ENCODE results near the gene MXI1. TPM values are rescaled to one million over a fixed set of nuclear protein-coding genes. Genes with fewer than 3 reads are reported as not detected.
"Not testable (repeated sequence)": the region's sequence is repeated elsewhere in the genome, so short reads cannot be mapped to it uniquely, and the experiment has no call there.

The MXI1 gene
- total RNA-seq, 1 experiment from 2014 or later = 31.8 TPM

DNA sequence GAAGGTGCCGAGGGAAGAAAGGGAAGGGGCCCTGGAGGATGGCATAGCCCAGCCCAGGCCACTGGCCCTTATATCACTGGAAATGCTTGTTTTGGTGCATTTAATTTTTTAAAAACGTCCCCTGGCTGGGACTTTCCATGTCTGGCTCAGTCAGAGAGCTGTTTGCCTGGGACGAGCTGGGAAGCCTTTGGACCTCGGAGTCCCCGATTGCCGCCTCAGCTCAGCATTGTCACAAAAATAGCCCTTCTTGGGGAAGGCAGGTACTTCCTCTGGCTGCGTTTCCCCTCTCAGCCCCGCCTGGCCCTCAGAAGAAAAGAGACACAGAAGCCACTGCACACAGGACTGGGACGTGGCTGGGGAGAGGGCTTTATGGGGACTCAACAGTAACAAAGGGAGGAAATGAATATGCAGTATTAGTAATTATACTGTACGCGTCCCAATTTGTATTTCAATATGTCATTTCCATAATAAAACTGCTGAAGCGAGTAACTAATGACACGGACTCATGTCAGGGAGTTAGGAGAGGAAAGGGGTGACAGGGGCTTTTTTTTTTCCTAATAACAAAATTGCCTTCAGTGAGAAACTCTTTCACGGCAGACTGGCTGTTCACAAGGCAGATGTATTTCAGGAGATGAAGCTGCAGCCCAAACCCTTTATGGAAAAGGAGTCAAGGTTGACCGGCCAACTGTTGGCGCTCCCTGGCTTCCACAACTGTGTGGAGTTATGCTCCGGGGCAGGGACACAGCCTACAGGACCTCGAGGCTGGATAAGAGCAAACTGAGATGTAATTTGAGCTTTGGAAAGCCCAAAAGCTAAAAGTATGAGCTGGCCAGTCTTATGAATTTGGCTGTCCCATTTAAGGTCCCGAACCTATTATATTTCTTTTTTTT is 31.0 kb upstream of the MXI1 start:
- DNase-seq (ENCODE audit: low read depth) = peak; percentile 28
- in situ Hi-C loops (cut with HindIII; ENCODE audit: low pct_unique_long_range_greater_than_20kb, low sequenced_read_pairs) = no loop called here

DNA sequence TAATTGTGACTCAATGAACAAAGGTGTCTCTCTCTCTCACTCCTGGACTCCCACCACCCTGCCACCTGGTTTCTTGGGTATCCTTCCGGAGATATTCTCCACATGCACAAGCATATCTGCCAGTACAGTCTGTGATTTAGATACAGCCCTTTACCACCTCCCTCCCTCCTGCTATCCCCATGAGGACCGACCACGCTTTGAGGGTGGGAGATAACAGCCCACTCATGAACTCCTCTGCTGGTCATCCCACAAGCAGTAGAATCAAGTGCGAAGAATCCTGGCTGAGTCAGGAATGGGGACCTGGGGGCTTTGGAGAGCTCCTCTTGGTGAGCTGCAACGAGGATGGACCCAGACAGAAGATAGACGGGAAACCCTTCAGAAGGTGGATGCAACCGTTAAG is 28.2 kb upstream of the MXI1 start:
- DNase-seq (ENCODE audit: low read depth) = no peak
- in situ Hi-C loops (cut with HindIII; ENCODE audit: low pct_unique_long_range_greater_than_20kb, low sequenced_read_pairs) = no loop called here

GRCh38 chr10:110181451-110181850 is 26.0 kb upstream of the MXI1 start:
- DNase-seq (ENCODE audit: low read depth) = no peak
- in situ Hi-C loops (cut with HindIII; ENCODE audit: low pct_unique_long_range_greater_than_20kb, low sequenced_read_pairs) = no loop called here

- in situ Hi-C loops (cut with HindIII; ENCODE audit: low pct_unique_long_range_greater_than_20kb, low sequenced_read_pairs) = no loop called here
- DNase-seq (ENCODE audit: low read depth) = no peak
Observed at GRCh38 chr10:110181911-110182310, 25.5 kb upstream of the MXI1 start.

- DNase-seq (ENCODE audit: low read depth) = no peak
- in situ Hi-C loops (cut with HindIII; ENCODE audit: low pct_unique_long_range_greater_than_20kb, low sequenced_read_pairs) = no loop called here
Observed at GRCh38 chr10:110184398-110184797, 23.0 kb upstream of the MXI1 start.

DNA sequence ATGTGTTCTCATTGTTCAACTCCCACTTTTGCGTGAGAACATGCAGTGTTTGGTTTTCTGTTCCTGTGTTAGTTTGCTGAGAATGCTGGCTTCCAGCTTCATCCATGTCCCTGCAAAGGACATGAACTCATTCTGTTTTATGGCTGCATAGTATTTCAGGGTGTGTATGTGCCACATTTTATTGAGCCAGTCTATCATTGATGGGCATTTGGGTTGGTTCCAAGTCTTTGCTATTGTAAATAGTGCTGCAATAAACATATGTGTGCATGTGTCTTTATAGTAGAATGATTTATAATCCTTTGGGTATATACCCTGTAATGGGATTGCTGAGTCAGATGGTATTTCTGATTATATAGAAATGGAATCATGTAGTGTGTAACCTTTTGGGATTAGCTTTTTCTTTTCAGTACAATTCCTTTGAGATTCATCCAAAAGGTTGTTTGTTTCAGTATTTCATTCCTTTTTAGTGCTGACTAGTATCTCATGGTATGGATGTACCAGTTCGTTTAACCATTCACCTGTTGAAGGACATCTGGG is 21.7 kb upstream of the MXI1 start:
- in situ Hi-C loops (cut with HindIII; ENCODE audit: low pct_unique_long_range_greater_than_20kb, low sequenced_read_pairs); DNase-seq (ENCODE audit: low read depth): not testable (repeated sequence)

DNA sequence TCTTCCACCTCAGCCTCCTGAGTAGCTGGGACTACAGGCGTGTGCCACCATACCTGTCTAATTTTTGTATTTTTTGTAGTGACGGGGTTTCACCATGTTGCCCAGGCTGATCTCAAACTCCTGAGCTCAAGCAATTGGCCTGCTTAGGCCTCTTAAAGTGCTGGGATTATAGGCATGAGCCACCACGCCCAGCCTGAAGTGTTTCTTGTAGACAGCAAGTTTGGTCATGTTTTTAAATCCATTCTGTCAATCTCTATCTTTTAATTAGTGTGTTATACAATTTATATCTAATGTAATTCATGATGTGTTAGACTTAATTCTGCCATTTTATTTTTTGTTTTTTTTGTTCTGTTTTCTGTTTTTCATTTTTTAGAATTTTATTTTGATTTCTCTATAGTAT is 17.2 kb upstream of the MXI1 start:
- DNase-seq (ENCODE audit: low read depth) = no peak
- in situ Hi-C loops (cut with HindIII; ENCODE audit: low pct_unique_long_range_greater_than_20kb, low sequenced_read_pairs) = no loop called here

DNA sequence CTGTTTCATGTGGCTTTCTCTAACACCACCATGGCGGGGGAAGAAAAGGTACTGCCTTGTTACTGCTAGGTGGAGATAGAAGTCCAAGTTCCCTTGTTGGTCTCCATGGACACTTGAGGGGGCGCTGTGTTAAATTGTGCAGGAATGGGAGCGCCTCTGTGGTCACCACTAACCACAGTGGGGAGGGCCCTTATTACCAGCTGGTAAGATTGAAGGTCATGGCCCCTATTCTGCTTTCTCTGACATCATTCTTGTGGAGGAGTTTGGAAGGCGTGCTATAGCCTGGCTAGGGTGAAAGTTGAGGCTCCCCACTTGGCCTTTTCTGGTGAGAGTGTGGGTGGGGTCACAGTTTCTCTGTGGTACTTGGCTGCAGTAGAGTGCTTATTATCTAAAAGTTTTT is 14.9 kb upstream of the MXI1 start:
- DNase-seq (ENCODE audit: low read depth) = no peak
- in situ Hi-C loops (cut with HindIII; ENCODE audit: low pct_unique_long_range_greater_than_20kb, low sequenced_read_pairs) = no loop called here

DNA sequence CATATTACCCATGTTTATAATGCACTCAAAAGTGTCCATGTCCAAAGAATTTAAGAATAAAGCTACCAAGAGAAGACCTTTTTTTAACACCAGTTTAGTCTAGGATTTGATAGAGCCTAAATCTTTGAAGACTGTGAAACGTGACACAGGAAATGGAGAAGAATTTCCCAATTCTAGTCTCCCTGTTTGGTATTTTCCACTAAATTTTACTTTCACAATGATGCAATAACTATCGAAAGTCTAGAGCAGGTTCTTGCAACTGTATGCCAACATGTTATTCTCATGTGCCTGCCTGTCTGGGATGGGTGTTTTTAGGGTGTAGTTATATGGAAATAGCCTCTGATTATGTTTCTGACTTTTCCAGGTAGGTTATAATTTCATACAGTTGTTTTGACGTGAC is 6.9 kb upstream of the MXI1 start:
- in situ Hi-C loops (cut with HindIII; ENCODE audit: low pct_unique_long_range_greater_than_20kb, low sequenced_read_pairs) = no loop called here
- no peak for DNase-seq (ENCODE audit: low read depth)

- in situ Hi-C loops (cut with HindIII; ENCODE audit: low pct_unique_long_range_greater_than_20kb, low sequenced_read_pairs); DNase-seq (ENCODE audit: low read depth): not testable (repeated sequence)
Observed at GRCh38 chr10:110201046-110201445, 6.4 kb upstream of the MXI1 start.

GRCh38 chr10:110203500-110204455 is 3.6 kb upstream of the MXI1 start:
- in situ Hi-C loops (cut with HindIII; ENCODE audit: low pct_unique_long_range_greater_than_20kb, low sequenced_read_pairs) = no loop called here
- DNase-seq (ENCODE audit: low read depth) = no peak

- DNase-seq (ENCODE audit: low read depth) = no peak
- in situ Hi-C loops (cut with HindIII; ENCODE audit: low pct_unique_long_range_greater_than_20kb, low sequenced_read_pairs) = no loop called here
Observed at GRCh38 chr10:110205051-110205675, 2.2 kb upstream of the MXI1 start.

DNA sequence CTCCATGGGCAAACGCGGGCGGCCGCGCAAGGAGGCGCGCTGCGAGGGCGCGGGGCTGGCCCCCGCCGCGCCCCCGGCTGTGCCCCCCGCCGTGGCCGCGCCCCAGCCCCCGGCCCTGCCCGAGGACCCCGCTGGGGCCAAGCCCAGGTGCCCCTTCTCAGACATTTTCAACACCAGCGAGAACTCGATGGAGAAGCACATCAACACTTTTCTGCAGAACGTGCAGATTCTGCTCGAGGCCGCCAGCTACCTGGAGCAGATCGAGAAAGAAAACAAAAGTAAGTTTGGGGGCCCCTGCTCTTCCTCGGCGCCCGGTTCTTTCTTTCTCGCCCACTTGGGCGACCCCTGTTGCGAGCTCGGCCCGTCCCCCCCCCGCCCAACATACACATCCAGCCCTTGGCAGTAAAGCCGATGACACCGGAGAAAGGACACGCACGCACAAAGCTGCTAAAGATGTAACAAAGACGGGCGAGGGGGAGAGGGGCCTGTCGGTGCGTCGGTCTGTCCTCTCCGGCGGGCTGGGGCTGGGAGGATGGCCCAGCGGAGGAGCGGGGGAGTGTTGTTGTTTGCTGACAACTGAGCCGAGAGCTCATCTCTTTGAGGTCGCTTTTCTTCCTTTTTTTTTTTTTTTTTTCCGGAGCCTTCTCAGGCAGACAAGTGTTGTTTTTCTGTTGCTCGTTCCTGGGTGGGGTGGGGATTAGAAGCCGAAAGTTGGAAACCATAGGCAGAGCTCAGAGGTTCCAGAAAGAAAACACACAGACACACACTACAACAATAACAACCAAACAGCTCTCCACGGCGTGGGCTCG is 604 bp downstream of the MXI1 start:
- in situ Hi-C loops (cut with HindIII; ENCODE audit: low pct_unique_long_range_greater_than_20kb, low sequenced_read_pairs) = no loop called here
- DNase-seq (ENCODE audit: low read depth) = peak; percentile 46

DNA sequence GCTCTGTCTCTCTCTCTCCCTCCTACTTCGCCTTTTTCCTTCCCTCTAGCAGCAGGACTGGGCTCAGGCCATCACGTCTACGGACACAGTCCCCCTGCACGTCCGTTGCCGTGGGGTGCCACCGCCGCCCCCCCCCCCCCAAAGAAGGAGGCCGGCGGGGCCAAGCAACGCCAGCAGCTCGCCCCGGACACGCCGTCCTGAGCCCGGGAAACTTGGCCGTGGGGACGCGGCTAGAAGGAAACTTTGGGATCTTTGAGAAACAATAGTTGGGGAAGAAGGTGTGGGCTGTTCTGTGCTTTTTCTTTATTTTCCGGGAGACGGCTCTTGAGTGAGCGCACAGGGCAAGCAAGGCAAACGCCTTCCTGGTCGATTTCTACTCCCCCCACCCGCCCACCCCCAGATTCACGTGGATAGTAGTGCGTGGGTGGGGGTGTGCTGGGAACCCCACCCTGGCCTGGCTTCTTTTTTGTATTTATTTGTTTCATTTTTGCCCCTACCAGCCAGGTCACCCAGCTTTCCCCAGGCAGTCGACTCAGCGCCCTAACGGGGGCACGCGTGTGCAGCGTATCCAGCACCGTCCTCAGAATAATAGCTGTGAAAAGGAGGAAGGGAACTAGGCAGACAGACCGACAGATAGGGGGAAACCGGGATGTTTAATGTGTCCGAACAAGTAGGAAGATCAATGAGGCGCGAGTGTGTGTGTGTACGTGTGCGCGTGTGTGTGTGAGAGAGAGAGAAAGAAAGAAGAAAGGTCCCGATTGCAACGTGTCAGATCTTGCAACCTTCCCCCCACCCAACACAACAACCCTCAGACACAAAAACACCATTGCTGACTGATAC is 1.4 kb downstream of the MXI1 start:
- in situ Hi-C loops (cut with HindIII; ENCODE audit: low pct_unique_long_range_greater_than_20kb, low sequenced_read_pairs) = no loop called here
- peak; percentile 62 for DNase-seq (ENCODE audit: low read depth)

GRCh38 chr10:110209454-110209925 is 2.1 kb downstream of the MXI1 start:
- in situ Hi-C loops (cut with HindIII; ENCODE audit: low pct_unique_long_range_greater_than_20kb, low sequenced_read_pairs) = no loop called here
- peak; percentile 72 for DNase-seq (ENCODE audit: low read depth)

DNA sequence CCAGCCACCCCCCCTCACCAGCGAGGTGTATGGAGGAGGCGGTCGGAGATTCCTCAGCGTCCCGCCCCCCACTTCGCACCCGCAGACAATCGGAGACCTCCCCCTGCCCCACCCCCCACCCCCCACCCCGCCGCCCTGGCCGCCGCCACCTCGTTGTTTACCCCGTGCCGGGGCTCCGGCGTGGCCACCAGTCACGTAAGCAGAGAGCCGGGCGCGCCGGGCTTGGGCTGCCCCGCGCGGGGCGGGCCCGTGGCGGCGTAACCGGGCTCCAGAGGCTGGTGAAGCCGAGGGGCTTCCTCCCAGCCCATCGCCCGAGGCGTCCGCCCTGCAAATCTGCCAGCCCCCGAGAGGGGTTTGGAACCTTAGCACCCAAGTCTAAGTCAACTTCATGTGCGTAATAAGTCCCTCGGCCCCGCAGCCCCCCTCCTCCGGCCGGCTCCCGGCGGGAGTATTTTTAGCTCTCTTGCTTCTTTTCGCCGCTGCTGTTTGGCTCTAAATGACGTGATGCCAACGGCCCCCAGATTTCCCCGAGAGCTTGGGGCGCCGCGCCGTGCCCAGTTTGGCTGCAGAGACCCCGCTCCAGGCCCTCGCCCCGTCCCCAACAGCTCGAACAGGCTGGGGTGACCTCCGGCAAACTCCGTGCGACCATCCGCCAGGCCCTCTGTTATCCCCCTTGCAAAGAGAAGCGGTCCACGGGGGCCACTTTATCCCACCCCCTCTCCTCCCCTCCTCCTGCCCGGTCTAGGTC is 2.7 kb downstream of the MXI1 start:
- peak; percentile 44 for DNase-seq (ENCODE audit: low read depth)
- in situ Hi-C loops (cut with HindIII; ENCODE audit: low pct_unique_long_range_greater_than_20kb, low sequenced_read_pairs) = no loop called here
